Spinal cord (tissue), 10 donors: ENCODE measurements around the gene TFPI2. TPM values are rescaled to one million over a fixed set of nuclear protein-coding genes. Genes with fewer than 3 reads are reported as not detected.
"Not testable (repeated sequence)": the region's sequence is repeated elsewhere in the genome, so short reads cannot be mapped to it uniquely, and the experiment has no call there.

Experiments used
- DNase-seq, 6 donors: peaks; one replicate each; pipeline versions ENCODE4 v3.0.0 to v3.0.0-alpha.2; 2013 to 2015; ENCODE audit warnings: low spot score in 6 of 6, low read depth in 4 of 6
- H3K27ac ChIP-seq: one replicate; pipeline ENCODE4 v1.5.1; 2013; ENCODE audit warnings: low read depth, low read length, control low read depth
- H3K27me3 ChIP-seq: one replicate; pipeline ENCODE4 v1.6.1; 2013; ENCODE audit warnings: low read length; ENCODE audit not compliant: control insufficient read depth, insufficient read depth
- H3K36me3 ChIP-seq: one replicate; pipeline ENCODE4 v1.6.1; 2013; ENCODE audit warnings: low read length; ENCODE audit not compliant: control insufficient read depth, insufficient read depth
- H3K4me1 ChIP-seq: one replicate; pipeline ENCODE4 v1.6.1; 2013; ENCODE audit warnings: low read length; ENCODE audit not compliant: control insufficient read depth, insufficient read depth
- H3K4me3 ChIP-seq: one replicate; pipeline ENCODE4 v1.5.1; 2013; ENCODE audit warnings: low read depth, low read length, control low read depth
- H3K9me3 ChIP-seq: one replicate; pipeline ENCODE4 v1.6.1; 2013; ENCODE audit warnings: low read length; ENCODE audit not compliant: control insufficient read depth, insufficient read depth
- WGBS: methylation state at CpG from one replicate; pipeline ENCODE4 v1.1.5; 2013; ENCODE audit warnings: missing lambda C conversion rate; ENCODE audit not compliant: insufficient coverage; 5-methylcytosine and 5-hydroxymethylcytosine counted together
- polyA plus RNA-seq, 2 donors: library from polyadenylated mRNA; unstranded; fragments of 120-200 nt; gene quantifications; one replicate each; pipeline ENCODE4 v1.2.1, GENCODE V29; 2013; ENCODE audit not compliant: insufficient read length in 2 of 2
- total RNA-seq, 2 donors: library from RNA; depleted of rRNA in 1 of 2; stranded (reverse); fragments of 120-200 nt in 1 of 2; fragments of >200 nt in 1 of 2; gene quantifications; one replicate each; pipeline versions ENCODE4 v1.2.3 to v1.2.4, GENCODE V29; 2013 to 2014
- donor health status: healthy.

The TFPI2 gene
- total and polyA plus RNA-seq, 4 donors, result 3.6 to 8.9 (median 5.8) TPM

- H3K36me3 ChIP-seq, H3K9me3 ChIP-seq, H3K4me3 ChIP-seq, H3K4me1 ChIP-seq, DNase-seq, H3K27ac ChIP-seq, H3K27me3 ChIP-seq: not testable (repeated sequence)
- no CpG with 5 or more reads among the region's 3 CpGs for WGBS
These were observed 20.7 kb upstream of the TFPI2 start for GRCh38 chr7:93911242-93911641.

- H3K27ac ChIP-seq, result peak overlapping the region; percentile 47
- H3K9me3 ChIP-seq, result no peaks in the 10 kb centered on the region
- no peaks in the 10 kb centered on the region for H3K4me1 ChIP-seq
- H3K4me3 ChIP-seq, result no peak overlapping the region
- no peaks in the 10 kb centered on the region for H3K36me3 ChIP-seq
- H3K27me3 ChIP-seq, result no peaks in the 10 kb centered on the region
- WGBS, result no CpG with 5 or more reads among the region's 3 CpGs
- no peak for DNase-seq
These were observed 19.8 kb upstream of the TFPI2 start for GRCh38 chr7:93910076-93910994.

DNA sequence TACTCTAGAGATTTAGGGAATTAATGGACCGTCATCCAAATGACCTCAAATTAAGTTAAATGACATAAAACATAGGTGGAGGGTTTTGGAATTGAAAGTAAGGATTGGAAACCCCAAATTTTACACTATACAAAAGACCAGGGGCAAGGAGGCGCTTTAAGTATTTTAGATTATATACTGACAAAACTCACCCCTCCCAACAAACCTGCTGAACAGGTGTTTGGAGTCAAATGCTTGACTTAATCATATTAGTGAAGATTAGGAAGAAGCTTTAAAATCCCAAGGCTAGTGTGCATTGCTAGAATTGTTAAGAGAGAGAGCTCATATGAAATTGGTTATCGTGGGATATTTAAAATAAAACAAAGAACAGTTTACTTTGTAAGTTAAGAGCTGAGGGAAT, 15.7 kb upstream of the TFPI2 start, which contains the start of gene GNGT1:
Gene GNGT1 (plus strand): TSS at position 301 of the 400 bp plus-strand sequence. CDS start 180 bp downstream, outside the sequence.
- Histone ChIP-seq H3K4me1 (no peaks in the 10 kb centered on the region), H3K4me3 (no peak within 1 kb of the TSS)
- no CpG with 5 or more reads among the region's 3 CpGs for WGBS

DNA sequence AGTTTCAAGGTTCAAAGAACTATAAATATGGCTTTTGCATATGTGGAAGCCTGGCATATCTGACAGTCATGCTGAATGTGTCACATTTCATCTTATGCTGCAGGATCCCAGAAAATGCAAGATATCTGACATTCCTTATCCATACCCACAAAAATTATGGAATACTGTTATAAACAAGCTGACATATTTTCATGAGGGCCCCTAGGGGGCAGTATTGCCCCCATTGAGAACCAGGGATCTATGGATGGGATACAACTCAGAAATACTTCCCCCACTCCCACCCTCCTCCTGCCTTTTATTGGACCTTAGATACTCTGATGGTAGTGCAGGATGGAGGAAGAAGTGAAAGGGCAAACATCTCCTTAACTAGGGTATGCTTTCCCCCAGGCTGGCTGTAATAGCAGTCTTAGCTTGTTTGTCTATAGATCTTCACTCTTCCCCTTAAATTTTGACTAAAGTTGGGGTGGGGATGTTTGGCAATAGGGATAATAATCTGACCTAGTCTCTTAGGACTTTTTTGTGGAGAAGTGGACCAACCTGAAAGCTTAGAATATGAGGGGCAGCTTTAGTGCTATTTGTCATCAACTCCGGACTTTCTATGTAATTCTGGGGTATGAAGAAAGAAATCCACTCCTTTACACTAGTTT, 12.3 kb upstream of the TFPI2 start:
- Histone ChIP-seq H3K4me3 (no peak overlapping the region), H3K36me3 (no peaks in the 10 kb centered on the region), H3K27me3 (no peaks in the 10 kb centered on the region), H3K9me3 (no peaks in the 10 kb centered on the region), H3K4me1 (no peaks in the 10 kb centered on the region), H3K27ac (no peak overlapping the region)
- peak in 2 of 6 donors; percentile 42 to 45 for DNase-seq
- WGBS, result no CpG with 5 or more reads among the region's 1 CpG

More for the DNA sequence above, 15.7 kb upstream of the TFPI2 start, which contains the start of gene GNGT1:
- Histone ChIP-seq H3K27ac (no peak within 1 kb of the TSS), H3K9me3 (no peaks in the 10 kb centered on the region), H3K36me3 (no peaks in the 10 kb centered on the region), H3K27me3 (no peaks in the 10 kb centered on the region)
- no peak for DNase-seq

DNA sequence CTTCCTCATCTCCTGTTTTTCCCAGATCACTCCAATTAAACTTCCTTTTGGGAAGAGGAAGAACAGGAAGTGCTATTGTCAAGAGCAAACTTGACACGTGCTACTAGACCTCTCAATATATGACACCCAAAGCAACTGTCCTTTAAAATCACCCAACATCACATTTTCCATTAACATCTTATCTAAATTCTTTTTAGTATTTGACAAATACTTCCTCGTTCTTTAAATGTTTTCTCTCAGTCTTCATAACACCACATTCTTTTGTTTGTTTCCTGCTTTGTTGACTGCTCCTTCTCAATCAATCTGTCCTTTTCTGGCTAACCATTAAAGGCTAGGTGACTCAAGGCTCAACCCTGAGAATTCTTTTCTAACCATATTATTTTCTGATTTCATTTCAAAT, 7.1 kb upstream of the TFPI2 start:
- H3K9me3 ChIP-seq, result no peaks in the 10 kb centered on the region
- H3K27ac ChIP-seq, result no peak overlapping the region
- no peaks in the 10 kb centered on the region for H3K4me1 ChIP-seq
- no peak overlapping the region for H3K4me3 ChIP-seq
- WGBS, result 90% methylated on average over 1 of the region's 2 CpGs
- H3K36me3 ChIP-seq, result no peaks in the 10 kb centered on the region
- DNase-seq, result no peak
- no peaks in the 10 kb centered on the region for H3K27me3 ChIP-seq

- no peaks in the 10 kb centered on the region for H3K4me1 ChIP-seq
- no peak overlapping the region for H3K27ac ChIP-seq
- no peak overlapping the region for H3K4me3 ChIP-seq
- peaks cover 1% of the 10 kb centered on the region for H3K27me3 ChIP-seq
- WGBS, result no CpG with 5 or more reads among the region's 4 CpGs
- no peaks in the 10 kb centered on the region for H3K9me3 ChIP-seq
- no peak for DNase-seq
- H3K36me3 ChIP-seq, result no peaks in the 10 kb centered on the region
These were observed 5.5 kb upstream of the TFPI2 start for GRCh38 chr7:93895859-93896600.

DNA sequence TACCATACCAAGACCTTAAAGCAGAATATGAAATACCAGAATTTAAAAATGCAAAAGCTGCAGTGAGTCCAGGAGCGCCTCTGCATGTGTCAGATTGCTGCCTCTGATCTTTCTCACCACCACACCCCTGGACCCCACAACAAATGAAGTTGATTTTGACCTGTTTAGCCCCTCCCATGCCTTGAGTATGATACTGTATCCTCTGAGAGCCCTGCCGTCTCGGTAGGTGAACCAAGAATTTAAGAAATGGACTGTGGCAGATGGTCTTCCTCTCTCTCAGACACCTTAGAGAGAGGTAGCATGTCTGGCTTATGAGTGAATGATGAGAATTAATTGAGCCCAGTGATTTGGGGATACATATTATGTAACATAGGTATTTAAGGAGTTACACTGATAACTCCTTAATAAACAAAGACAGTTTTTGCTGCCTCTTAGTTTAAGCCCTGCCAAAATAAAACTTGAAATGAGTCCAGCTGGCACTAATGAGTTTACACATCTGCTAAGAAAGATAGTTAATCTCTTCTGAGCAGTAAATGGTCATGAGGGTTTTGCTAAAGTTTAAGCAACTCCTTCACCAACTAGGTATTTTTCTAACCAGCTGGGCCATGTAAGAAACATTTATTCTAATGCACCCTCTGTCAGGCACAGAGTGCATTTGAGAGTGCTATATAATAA, 4.5 kb upstream of the TFPI2 start:
- H3K36me3 ChIP-seq, result no peaks in the 10 kb centered on the region
- no peak overlapping the region for H3K4me3 ChIP-seq
- WGBS, result no CpG with 5 or more reads among the region's 3 CpGs
- H3K27ac ChIP-seq, result no peak overlapping the region
- no peaks in the 10 kb centered on the region for H3K9me3 ChIP-seq
- peak in 2 of 6 donors; percentile 41 to 62 for DNase-seq
- peaks cover 11% of the 10 kb centered on the region for H3K27me3 ChIP-seq
- peaks cover 8% of the 10 kb centered on the region for H3K4me1 ChIP-seq

GRCh38 chr7:93894426-93894825, 3.9 kb upstream of the TFPI2 start:
- no peaks in the 10 kb centered on the region for H3K9me3 ChIP-seq
- no peak overlapping the region for H3K27ac ChIP-seq
- H3K4me3 ChIP-seq, result no peak overlapping the region
- WGBS, result no CpG with 5 or more reads among the region's 1 CpG
- no peaks in the 10 kb centered on the region for H3K36me3 ChIP-seq
- H3K4me1 ChIP-seq, result peaks cover 11% of the 10 kb centered on the region
- no peak for DNase-seq
- peaks cover 15% of the 10 kb centered on the region for H3K27me3 ChIP-seq

DNA sequence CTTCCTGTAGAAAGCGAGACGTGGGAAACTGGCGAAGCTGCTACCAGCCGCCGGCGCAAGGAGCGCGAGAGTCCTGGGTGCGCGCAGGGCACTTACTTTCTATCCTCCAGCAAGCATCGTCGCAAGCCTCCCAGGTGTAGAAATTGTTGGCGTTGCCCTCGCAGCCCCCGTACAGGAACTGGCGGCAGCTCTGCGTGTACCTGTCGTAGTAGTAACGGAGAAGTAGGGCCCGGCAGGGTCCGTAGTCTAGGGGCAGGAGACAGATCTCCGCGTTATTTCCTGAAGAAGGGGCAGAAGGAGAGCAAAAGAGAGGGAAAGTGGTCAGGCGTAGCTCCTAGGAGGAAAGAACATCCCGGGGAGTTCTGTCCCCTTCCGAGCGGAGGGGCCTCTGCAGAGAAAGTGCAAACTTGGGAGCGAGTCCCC, 501 bp downstream of the TFPI2 start:
- Histone ChIP-seq H3K9me3 (no peaks in the 10 kb centered on the region), H3K27me3 (peaks cover 15% of the 10 kb centered on the region), H3K4me3 (peak overlapping the region; percentile 56), H3K27ac (no peak overlapping the region), H3K36me3 (no peaks in the 10 kb centered on the region), H3K4me1 (peaks cover 11% of the 10 kb centered on the region)
- under 1% methylated on average over 28 of the region's 28 CpGs for WGBS
- DNase-seq, result peak in 2 of 6 donors; percentile 44 to 62
